Left lung (tissue), 10 donors: Measurements from ENCODE around the gene ZSCAN22. TPM values are rescaled to one million over a fixed set of nuclear protein-coding genes. Genes with fewer than 3 reads are reported as not detected.
A peak's percentile ranks its signal among the peaks of the same experiment; 100 is the strongest.

ENCODE experiments used
- ATAC-seq: fragments of 200-7000 bp; cut with Tn5 transposase; one replicate; pipeline ENCODE4 v1.9.1; 2020; ENCODE audit warnings: moderate library complexity
- DNase-seq, 4 donors: peaks; one replicate each; pipeline ENCODE4 v3.0.0-alpha.2; 2013 to 2020
- H3K27ac ChIP-seq, 2 donors: fragments of 200-600 bp; sonication (generic) in 1 of 2; one replicate each; pipeline versions ENCODE4 v1.5.0 to v1.8.0; 2020 to 2021
- H3K27me3 ChIP-seq, 2 donors: fragments of 200-600 bp; sonication (generic) in 1 of 2; one replicate each; pipeline versions ENCODE4 v1.5.0 to v1.8.0; 2020 to 2021
- H3K36me3 ChIP-seq, 2 donors: fragments of 200-600 bp; sonication (generic) in 1 of 2; one replicate each; pipeline versions ENCODE4 v1.5.0 to v1.8.0; 2020 to 2021
- H3K4me1 ChIP-seq, 2 donors: fragments of 200-600 bp; one replicate each; pipeline ENCODE4 v1.8.0; 2021
- H3K4me3 ChIP-seq, 2 donors: fragments of 200-600 bp; sonication (generic) in 1 of 2; one replicate each; pipeline versions ENCODE4 v1.5.0 to v1.8.0; 2020 to 2021; ENCODE audit warnings: mild to moderate bottlenecking in 1 of 2
- H3K9me3 ChIP-seq, 2 donors: fragments of 200-600 bp; sonication (generic) in 1 of 2; one replicate each; pipeline versions ENCODE4 v1.5.0 to v1.8.0; 2020 to 2021
- CTCF ChIP-seq, 2 donors: fragments of 200-600 bp; sonication (generic) in 1 of 2; IDR thresholded peaks; one replicate each; pipeline versions ENCODE4 v1.5.0 to v1.8.0; 2021; ENCODE audit warnings: antibody characterized with exemption in 2 of 2
- intact Hi-C, 2 donors: fragments of 100-400 bp; cut with DNase I; formaldehyde crosslinking; loops; one replicate each; pipeline versions ENCODE4 v1.11.2 to v1.14.2; 2022
- polyA plus RNA-seq, 6 donors: library from polyadenylated mRNA; unstranded; fragments of 120-200 nt; gene quantifications; one replicate each; pipeline ENCODE4 v1.2.1, GENCODE V29; 2013; ENCODE audit not compliant: insufficient read length in 6 of 6
- total RNA-seq, 2 donors: library from RNA; stranded (reverse); fragmentation: NEBNext Ultra II Directional; extraction: Animal tissue kit (Norgen Biotek cat#: 25700); gene quantifications; one replicate each; pipeline ENCODE4 v1.2.1, GENCODE V29; 2021
- donor health status: DM: no; HTN: yes; CAD: no.
- donor health status: DM: no; HTN: no; CAD: no.

The ZSCAN22 gene
- total and polyA plus RNA-seq, 8 donors, result 3.4 to 5.0 (median 4.0) TPM

GRCh38 chr19:58354478-58355030, 27.8 kb downstream of the ZSCAN22 start:
- Histone ChIP-seq H3K9me3 (no peaks in the 10 kb centered on the region), H3K27me3 (peaks cover 29 to 82% of the 10 kb centered on the region in 2 donors), H3K36me3 (peaks cover 0 to 5% of the 10 kb centered on the region in 2 donors), H3K4me3 (no peak overlapping the region), H3K4me1 (peaks cover 0 to 23% of the 10 kb centered on the region in 2 donors), H3K27ac (no peak overlapping the region)
- no peak for ATAC-seq
- intact Hi-C loops, result no loop called here
- TF ChIP-seq CTCF (IDR thresholded peaks at IDR 0.05), result no peak
- DNase-seq, result no peak

GRCh38 chr19:58355215-58355796, 28.5 kb downstream of the ZSCAN22 start:
- Histone ChIP-seq H3K36me3 (peaks cover 0 to 1% of the 10 kb centered on the region in 2 donors), H3K27me3 (peaks cover 22 to 75% of the 10 kb centered on the region in 2 donors), H3K27ac (no peak overlapping the region), H3K4me1 (peaks cover 0 to 16% of the 10 kb centered on the region in 2 donors), H3K4me3 (no peak overlapping the region), H3K9me3 (no peaks in the 10 kb centered on the region)
- intact Hi-C loops, result no loop called here
- ATAC-seq (no peak), DNase-seq (no peak)
- no peak for TF ChIP-seq CTCF (IDR thresholded peaks at IDR 0.05)

- DNase-seq (peak in 2 of 4 donors; percentile 25 to 72), ATAC-seq (peak; percentile 20)
- Histone ChIP-seq H3K9me3 (no peaks in the 10 kb centered on the region), H3K27ac (no peak overlapping the region), H3K4me1 (peaks cover 0 to 16% of the 10 kb centered on the region in 2 donors), H3K36me3 (no peaks in the 10 kb centered on the region), H3K4me3 (peak overlapping the region; percentile 19 to 23), H3K27me3 (peaks cover 21 to 67% of the 10 kb centered on the region in 2 donors)
- intact Hi-C loops, result no loop called here
- TF ChIP-seq CTCF (IDR thresholded peaks at IDR 0.05), result no peak
Measured at GRCh38 chr19:58355908-58356765, 29.3 kb downstream of the ZSCAN22 start.

- peaks cover 21 to 59% of the 10 kb centered on the region in 2 donors for H3K27me3 ChIP-seq
- ATAC-seq, result no peak
Measured at GRCh38 chr19:58356766-58357480, 30.1 kb downstream of the ZSCAN22 start.

More at GRCh38 chr19:58356766-58357480, 30.1 kb downstream of the ZSCAN22 start:
- DNase-seq, result peak in 1 of 4 donors; percentile 73
- H3K9me3 ChIP-seq, result no peaks in the 10 kb centered on the region
- no peak for TF ChIP-seq CTCF (IDR thresholded peaks at IDR 0.05)
- no peaks in the 10 kb centered on the region for H3K36me3 ChIP-seq
- peaks cover 4 to 21% of the 10 kb centered on the region in 2 donors for H3K4me1 ChIP-seq
- intact Hi-C loops, result no loop called here
- no peak overlapping the region for H3K27ac ChIP-seq
- peak overlapping the region; percentile 19 to 23 for H3K4me3 ChIP-seq
